SH-SY5Y (cell line): ENCODE results near the gene RNH1.

Experiments used
- GATA2 ChIP-seq: IDR thresholded peaks from 2 replicates; pipeline ENCODE4 v1.6.1; 2011; ENCODE audit warnings: mild to moderate bottlenecking, low read depth, low read length
- GATA3 ChIP-seq: IDR thresholded peaks from 2 replicates; pipeline ENCODE4 v1.6.1; 2011; ENCODE audit warnings: low read depth, mild to moderate bottlenecking, low read length, moderate library complexity

- TF ChIP-seq GATA2 = no peak
- TF ChIP-seq GATA3 = no peak
These were observed 61.1 kb downstream of the RNH1 start for GRCh38 chr11:445765-446588.
